Neural crest cell (in vitro differentiated cells): ENCODE data around the gene FAM20A. TPM values are rescaled to one million over a fixed set of nuclear protein-coding genes. Genes with fewer than 3 reads are reported as not detected.

ENCODE experiments used
- DNase-seq: peaks from one replicate; pipeline ENCODE4 v3.0.0; 2021; ENCODE audit warnings: low read depth, mixed read lengths, low spot score
- H3K27ac Mint-ChIP-seq: one replicate; pipeline ENCODE4 v1.8.0; 2021; ENCODE audit warnings: mild to moderate bottlenecking, mixed read lengths; ENCODE audit not compliant: unreplicated experiment
- H3K27me3 Mint-ChIP-seq: 2 replicates; pipeline ENCODE4 v1.8.0; 2021; ENCODE audit warnings: low read depth, mild to moderate bottlenecking, mixed read lengths
- H3K36me3 Mint-ChIP-seq: 2 replicates; pipeline ENCODE4 v1.8.0; 2021; ENCODE audit warnings: low read depth, mild to moderate bottlenecking, mixed read lengths
- H3K4me1 Mint-ChIP-seq: 2 replicates; pipeline ENCODE4 v1.8.0; 2021; ENCODE audit warnings: mixed read lengths
- H3K4me3 Mint-ChIP-seq: one replicate; pipeline ENCODE4 v1.8.0; 2021; ENCODE audit warnings: mild to moderate bottlenecking, mixed read lengths
- H3K9me3 Mint-ChIP-seq: 2 replicates; pipeline ENCODE4 v1.8.0; 2021; ENCODE audit warnings: mixed read lengths
- CTCF ChIP-seq: fragments of 200-600 bp; sonication (generic); conservative IDR thresholded peaks from 2 replicates; pipeline ENCODE4 v1.5.0; 2021; ENCODE audit warnings: antibody characterized with exemption, mild to moderate bottlenecking
- total RNA-seq: library from RNA; stranded (reverse); gene quantifications from 2 replicates; pipeline ENCODE4 v1.2.1, GENCODE V29; 2021

The FAM20A gene
- total RNA-seq, 1 donor from 2014 or later, result 0.51 TPM

- Mint-ChIP-seq H3K27me3 (peaks cover 2% of the 10 kb centered on the region), H3K4me1 (peaks cover 5% of the 10 kb centered on the region), H3K27ac (no peak overlapping the region), H3K9me3 (peaks cover 5% of the 10 kb centered on the region), H3K4me3 (no peak overlapping the region), H3K36me3 (no peaks in the 10 kb centered on the region)
- no peak for TF ChIP-seq CTCF
- no peak for DNase-seq
Observed at GRCh38 chr17:68491381-68492231, 109.6 kb downstream of the FAM20A start.

GRCh38 chr17:68489919-68490318 is 111.2 kb downstream of the FAM20A start:
- H3K4me3 Mint-ChIP-seq, result no peak overlapping the region
- H3K27ac Mint-ChIP-seq, result no peak overlapping the region

More at GRCh38 chr17:68489919-68490318, 111.2 kb downstream of the FAM20A start:
- Mint-ChIP-seq H3K9me3 (peaks cover 5% of the 10 kb centered on the region), H3K4me1 (peaks cover 12% of the 10 kb centered on the region), H3K36me3 (no peaks in the 10 kb centered on the region), H3K27me3 (peaks cover 19% of the 10 kb centered on the region)
- no peak for TF ChIP-seq CTCF
- no peak for DNase-seq

Other genes starting within 250 kb of the FAM20A start
- gene WIPI1, start 143.9 kb downstream of the FAM20A start, total RNA-seq, result 14.1 and 15.6 TPM in 2 replicates
- 250 and 258 TPM in 2 replicates for gene PRKAR1A, start 88.9 kb downstream of the FAM20A start, total RNA-seq